Left ventricle myocardium inferior (tissue), 1 donor: ENCODE results near the gene CSPG5. TPM values are rescaled to one million over a fixed set of nuclear protein-coding genes. Genes with fewer than 3 reads are reported as not detected.
A peak's percentile ranks its signal among the peaks of the same experiment; 100 is the strongest.

Experiments used
- DNase-seq: peaks from one replicate; pipeline ENCODE4 v3.0.0-alpha.2; 2020
- H3K27ac ChIP-seq: fragments of 200-600 bp; replicated peaks from 2 replicates; pipeline ENCODE4 v1.8.0; 2021
- H3K27me3 ChIP-seq: fragments of 200-600 bp; 2 replicates; pipeline ENCODE4 v1.8.0; 2021; ENCODE audit warnings: low read depth
- H3K36me3 ChIP-seq: fragments of 200-600 bp; 2 replicates; pipeline ENCODE4 v1.8.0; 2021
- H3K4me1 ChIP-seq: fragments of 200-600 bp; 2 replicates; pipeline ENCODE4 v1.8.0; 2021
- H3K4me3 ChIP-seq: fragments of 200-600 bp; 2 replicates; pipeline ENCODE4 v1.8.0; 2021; ENCODE audit warnings: mild to moderate bottlenecking, moderate library complexity
- H3K9me3 ChIP-seq: fragments of 200-600 bp; replicated peaks from 2 replicates; pipeline ENCODE4 v1.8.0; 2021
- intact Hi-C: fragments of 100-400 bp; cut with micrococcal nuclease; formaldehyde crosslinking; loops from one replicate; pipeline ENCODE4 v1.11.0; 2022
- total RNA-seq: library from RNA; stranded (reverse); fragmentation: NEBNext Ultra II Directional; extraction: Animal tissue kit (Norgen Biotek cat#: 25700); gene quantifications from one replicate; pipeline ENCODE4 v1.2.1, GENCODE V29; 2021
- TF ChIP-seq, protein P1 (sequence below): fragments of 200-600 bp; IDR thresholded peaks from 2 replicates; pipeline ENCODE4 v1.8.0; 2021; ENCODE audit warnings: antibody characterized with exemption, mild to moderate bottlenecking, borderline replicate concordance
- donor health status: DM: no; HTN: yes; CAD: no; lungs with severe emphysema.

Gene CSPG5
- total RNA-seq, 1 donor from 2014 or later = 0.22 TPM

DNA sequence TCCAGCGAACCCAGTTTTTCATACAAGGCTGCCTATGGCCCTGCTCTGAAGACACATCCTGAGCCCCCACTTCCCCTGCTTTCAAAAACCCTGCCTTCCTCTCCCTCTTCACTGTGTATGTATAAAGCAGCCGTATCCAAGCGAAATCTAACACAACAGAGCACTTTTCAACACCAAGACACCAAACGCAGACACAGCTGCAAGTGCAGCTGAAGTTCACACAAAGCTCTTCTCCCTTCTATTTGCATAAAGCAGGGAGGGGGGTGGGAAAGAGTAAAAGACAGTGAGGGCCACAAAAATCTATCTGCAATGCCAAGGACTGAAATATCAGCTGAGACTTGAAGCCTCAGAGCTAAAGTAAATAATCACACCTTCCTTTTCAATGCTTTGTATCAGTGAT, 35.1 kb upstream of the CSPG5 start:
- no peak overlapping the region for H3K27ac ChIP-seq
- intact Hi-C loops = no loop called here
- no peaks in the 10 kb centered on the region for H3K27me3 ChIP-seq
- peaks cover 48% of the 10 kb centered on the region for H3K4me1 ChIP-seq
- DNase-seq = no peak
- peaks cover 46% of the 10 kb centered on the region for H3K36me3 ChIP-seq
- TF ChIP-seq, protein P1, sequence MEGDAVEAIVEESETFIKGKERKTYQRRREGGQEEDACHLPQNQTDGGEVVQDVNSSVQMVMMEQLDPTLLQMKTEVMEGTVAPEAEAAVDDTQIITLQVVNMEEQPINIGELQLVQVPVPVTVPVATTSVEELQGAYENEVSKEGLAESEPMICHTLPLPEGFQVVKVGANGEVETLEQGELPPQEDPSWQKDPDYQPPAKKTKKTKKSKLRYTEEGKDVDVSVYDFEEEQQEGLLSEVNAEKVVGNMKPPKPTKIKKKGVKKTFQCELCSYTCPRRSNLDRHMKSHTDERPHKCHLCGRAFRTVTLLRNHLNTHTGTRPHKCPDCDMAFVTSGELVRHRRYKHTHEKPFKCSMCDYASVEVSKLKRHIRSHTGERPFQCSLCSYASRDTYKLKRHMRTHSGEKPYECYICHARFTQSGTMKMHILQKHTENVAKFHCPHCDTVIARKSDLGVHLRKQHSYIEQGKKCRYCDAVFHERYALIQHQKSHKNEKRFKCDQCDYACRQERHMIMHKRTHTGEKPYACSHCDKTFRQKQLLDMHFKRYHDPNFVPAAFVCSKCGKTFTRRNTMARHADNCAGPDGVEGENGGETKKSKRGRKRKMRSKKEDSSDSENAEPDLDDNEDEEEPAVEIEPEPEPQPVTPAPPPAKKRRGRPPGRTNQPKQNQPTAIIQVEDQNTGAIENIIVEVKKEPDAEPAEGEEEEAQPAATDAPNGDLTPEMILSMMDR = no peak
- no peak overlapping the region for H3K4me3 ChIP-seq
- H3K9me3 ChIP-seq = no peaks in the 10 kb centered on the region

DNA sequence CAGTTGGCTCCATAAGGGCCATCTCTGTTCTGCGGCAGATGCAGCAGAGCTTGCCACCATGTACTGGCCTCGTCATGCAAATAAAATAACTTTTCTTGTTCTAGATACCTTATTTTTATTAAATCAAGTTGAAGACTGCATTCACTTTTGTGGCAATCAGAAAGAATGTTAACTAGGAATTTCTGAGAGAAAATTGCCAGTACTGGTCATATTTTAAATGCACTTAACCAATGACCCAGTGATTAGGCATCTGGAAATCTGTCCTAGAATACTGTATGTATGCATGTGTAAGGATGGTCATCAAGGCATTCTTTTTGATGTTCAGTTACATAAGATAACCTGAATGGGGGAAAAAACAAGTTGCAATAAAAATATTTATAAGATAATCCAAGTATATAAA, 34.2 kb upstream of the CSPG5 start:
- no peaks in the 10 kb centered on the region for H3K27me3 ChIP-seq
- peaks cover 48% of the 10 kb centered on the region for H3K4me1 ChIP-seq
- intact Hi-C loops = no loop called here
- H3K36me3 ChIP-seq = peaks cover 46% of the 10 kb centered on the region
- peak overlapping the region; percentile 34 for H3K27ac ChIP-seq
- H3K9me3 ChIP-seq = no peaks in the 10 kb centered on the region
- DNase-seq = no peak
- no peak overlapping the region for H3K4me3 ChIP-seq
- TF ChIP-seq, protein P1 = no peak

DNA sequence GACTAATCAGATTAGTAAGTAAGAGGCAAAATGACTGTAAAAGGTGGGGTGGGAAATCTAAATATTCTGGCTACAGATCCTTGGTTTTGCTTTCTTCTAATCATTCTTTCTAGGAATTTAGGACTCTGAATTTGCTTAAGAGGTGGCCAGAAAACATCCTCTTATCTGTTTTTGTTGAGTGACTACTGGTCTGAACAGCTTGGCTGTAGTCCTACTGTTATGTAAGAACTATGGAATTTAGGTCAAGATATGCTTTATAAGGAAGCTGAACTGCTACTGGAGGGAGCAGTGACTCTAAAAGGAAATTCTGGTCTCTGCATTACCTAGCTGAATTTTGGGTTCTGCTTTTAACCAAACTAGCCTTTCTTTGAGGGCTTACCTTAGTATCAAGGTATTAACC, 33.5 kb upstream of the CSPG5 start:
- H3K9me3 ChIP-seq = no peaks in the 10 kb centered on the region
- TF ChIP-seq, protein P1 = no peak
- H3K27ac ChIP-seq = peak overlapping the region; percentile 34
- intact Hi-C loops = no loop called here
- H3K27me3 ChIP-seq = no peaks in the 10 kb centered on the region
- H3K36me3 ChIP-seq = peaks cover 46% of the 10 kb centered on the region
- H3K4me3 ChIP-seq = no peak overlapping the region
- H3K4me1 ChIP-seq = peaks cover 48% of the 10 kb centered on the region
- no peak for DNase-seq

DNA sequence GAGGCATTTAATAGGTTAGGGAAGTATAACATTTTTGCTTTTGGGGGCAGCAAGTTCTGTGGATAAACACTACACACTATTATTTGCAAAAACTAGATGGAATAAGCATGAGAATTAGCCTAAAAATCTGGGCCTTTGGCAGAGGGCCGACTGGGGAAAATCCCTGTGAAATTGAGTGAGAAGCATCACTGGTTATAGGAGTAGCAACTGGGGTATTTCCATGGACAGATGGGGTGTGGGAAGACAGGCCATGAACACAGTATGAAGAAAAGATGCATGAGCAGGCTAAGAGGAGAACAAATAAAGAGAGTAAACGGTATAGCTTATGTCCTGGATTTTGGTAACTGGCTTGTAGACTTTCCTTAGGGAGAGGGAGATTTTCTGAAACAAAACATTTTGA, 32.9 kb upstream of the CSPG5 start:
- DNase-seq = no peak
- Histone ChIP-seq H3K36me3 (peaks cover 45% of the 10 kb centered on the region), H3K4me1 (peaks cover 48% of the 10 kb centered on the region), H3K9me3 (no peaks in the 10 kb centered on the region), H3K4me3 (no peak overlapping the region), H3K27ac (no peak overlapping the region), H3K27me3 (no peaks in the 10 kb centered on the region)
- TF ChIP-seq, protein P1 = no peak
- intact Hi-C loops = no loop called here

DNA sequence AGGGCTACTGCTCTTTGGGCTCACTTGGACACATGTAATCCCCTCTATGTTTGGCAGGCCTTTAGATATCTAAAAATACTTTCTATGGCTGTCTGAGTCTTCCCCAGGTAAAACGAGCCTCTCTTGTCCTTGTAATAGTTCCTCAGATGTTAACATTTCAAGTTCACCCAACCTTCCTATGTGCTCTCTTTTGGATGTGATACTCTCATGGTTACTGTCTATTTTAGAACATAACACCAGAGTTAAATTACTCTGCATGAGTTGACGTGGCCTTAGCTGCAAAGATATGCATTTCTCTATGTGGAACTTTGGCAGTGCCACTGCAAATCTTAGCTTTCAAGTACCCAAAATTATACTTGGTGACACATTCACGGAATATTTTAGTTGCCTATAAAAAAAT, 31.9 kb upstream of the CSPG5 start:
- DNase-seq = no peak
- Histone ChIP-seq H3K27me3 (no peaks in the 10 kb centered on the region), H3K36me3 (peaks cover 45% of the 10 kb centered on the region), H3K4me1 (peaks cover 48% of the 10 kb centered on the region), H3K4me3 (no peak overlapping the region), H3K27ac (peak overlapping the region; percentile 10), H3K9me3 (no peaks in the 10 kb centered on the region)
- intact Hi-C loops = no loop called here
- TF ChIP-seq, protein P1 = no peak

DNA sequence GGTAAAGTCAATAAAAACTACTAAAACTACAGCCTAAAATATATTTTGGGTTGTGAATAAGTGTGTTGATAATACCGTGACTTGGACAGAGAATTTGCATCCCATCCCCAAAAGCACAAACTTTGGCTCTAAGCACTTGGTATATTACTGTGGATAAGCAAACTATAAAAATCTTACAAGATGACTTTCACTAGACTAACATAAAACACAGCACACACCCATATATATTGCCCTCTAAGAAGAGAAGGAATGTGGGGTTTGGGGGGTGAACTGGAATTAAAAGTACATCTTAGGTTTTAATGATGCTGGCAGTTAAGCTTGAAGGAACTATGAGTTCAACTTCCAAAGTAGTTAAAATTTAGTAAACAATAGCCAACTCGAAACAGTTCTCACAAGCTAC, 28.7 kb upstream of the CSPG5 start:
- intact Hi-C loops = no loop called here
- Histone ChIP-seq H3K4me3 (no peak overlapping the region), H3K27me3 (no peaks in the 10 kb centered on the region), H3K36me3 (peaks cover 53% of the 10 kb centered on the region), H3K27ac (no peak overlapping the region), H3K9me3 (no peaks in the 10 kb centered on the region), H3K4me1 (peaks cover 26% of the 10 kb centered on the region)
- no peak for DNase-seq
- TF ChIP-seq, protein P1 = no peak
